Smooth muscle cell (in vitro differentiated cells): ENCODE data around the gene DNAL1. TPM values are rescaled to one million over a fixed set of nuclear protein-coding genes. Genes with fewer than 3 reads are reported as not detected.

ENCODE experiments used
- DNase-seq: peaks from one replicate; lab custom pipeline; 2025; ENCODE audit not compliant: unreplicated experiment; lab: John Stamatoyannopoulos, UW
- H2AFZ ChIP-seq: fragments of 200-600 bp; sonication (generic); 2 replicates; pipeline ENCODE4 v1.6.0; 2016; ENCODE audit warnings: antibody characterized with exemption, low read depth, mild to moderate bottlenecking
- H3F3A ChIP-seq: fragments of 200-600 bp; sonication (generic); 2 replicates; pipeline ENCODE4 v1.6.0; 2017; ENCODE audit warnings: antibody characterized with exemption, low read depth
- H3K27ac ChIP-seq: fragments of 200-600 bp; sonication (generic); 2 replicates; pipeline ENCODE4 v1.5.1; 2016; ENCODE audit warnings: low read depth, mild to moderate bottlenecking
- H3K27me3 ChIP-seq: fragments of 200-600 bp; sonication (generic); 2 replicates; pipeline ENCODE4 v1.6.1; 2016; ENCODE audit warnings: low read depth, mild to moderate bottlenecking
- H3K36me3 ChIP-seq: fragments of 200-600 bp; sonication (generic); 2 replicates; pipeline ENCODE4 v1.5.1; 2016; ENCODE audit warnings: low read depth
- H3K4me1 ChIP-seq: fragments of 200-600 bp; sonication (generic); 2 replicates; pipeline ENCODE4 v1.5.1; 2016; ENCODE audit warnings: low read depth
- H3K4me2 ChIP-seq: fragments of 200-600 bp; sonication (generic); 2 replicates; pipeline ENCODE4 v1.6.0; 2016; ENCODE audit warnings: mild to moderate bottlenecking
- H3K4me3 ChIP-seq: fragments of 200-600 bp; sonication (generic); 2 replicates; pipeline ENCODE4 v1.5.1; 2016; ENCODE audit warnings: mild to moderate bottlenecking
- H3K79me2 ChIP-seq: fragments of 200-600 bp; sonication (generic); 2 replicates; pipeline ENCODE4 v1.6.0; 2016; ENCODE audit warnings: low read depth, mild to moderate bottlenecking
- H3K9ac ChIP-seq: fragments of 200-600 bp; sonication (generic); 2 replicates; pipeline ENCODE4 v1.6.0; 2016; ENCODE audit warnings: low read depth
- H3K9me3 ChIP-seq: fragments of 200-600 bp; sonication (generic); replicated peaks from 2 replicates; pipeline ENCODE4 v1.5.1; 2016; ENCODE audit warnings: low read depth
- H4K20me1 ChIP-seq: fragments of 200-600 bp; sonication (generic); 2 replicates; pipeline ENCODE4 v1.6.0; 2016; ENCODE audit warnings: low read depth
- WGBS: methylation state at CpG from one replicate; pipeline ENCODE4 v1.1.7; 2016; ENCODE audit warnings: low lambda C conversion rate; 5-methylcytosine and 5-hydroxymethylcytosine counted together
- polyA plus RNA-seq: library from polyadenylated mRNA; unstranded; fragments of >200 nt; fragmentation: Nextera tagmentation; extraction: Ambion mirVana; gene quantifications from 2 replicates; pipeline ENCODE4 v1.2.1, GENCODE V29; 2016
- total RNA-seq: library from RNA; depleted of rRNA; stranded (reverse); fragments of >200 nt; gene quantifications from 2 replicates; pipeline ENCODE4 v1.2.3, GENCODE V29; 2014
- TF ChIP-seq, protein P1 (sequence below): fragments of 200-600 bp; sonication (generic); IDR thresholded peaks from 2 replicates; pipeline ENCODE4 v1.5.1; 2017; ENCODE audit warnings: borderline replicate concordance, mild to moderate bottlenecking, antibody characterized with exemption; ENCODE audit not compliant: insufficient read depth, poor library complexity, severe bottlenecking

Gene DNAL1
- total and polyA plus RNA-seq, 2 experiments from 2014 or later, result 10.4 to 12.2 TPM

DNA sequence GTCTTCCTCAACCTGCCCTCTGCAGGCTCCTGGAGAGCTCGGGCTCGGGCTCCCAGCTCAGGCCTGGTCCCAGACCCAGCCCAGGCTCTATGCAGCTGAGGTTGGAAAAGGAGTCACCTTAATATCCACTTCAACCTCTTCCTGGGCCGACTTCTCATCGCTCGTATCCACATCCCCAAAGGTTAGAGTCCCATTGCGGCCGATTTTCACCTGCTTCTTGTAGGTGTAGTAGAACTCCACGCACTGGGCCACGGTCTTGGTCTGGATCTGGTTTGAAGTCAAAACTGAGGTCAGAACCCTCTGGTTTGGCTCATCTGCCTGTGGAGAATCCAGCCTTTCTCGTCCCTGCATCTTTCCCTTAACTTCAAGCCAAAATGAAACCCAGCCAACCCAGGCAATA lies 77.8 kb downstream of the DNAL1 start:
- H3K79me2 ChIP-seq, result no peaks in the 10 kb centered on the region

DNA sequence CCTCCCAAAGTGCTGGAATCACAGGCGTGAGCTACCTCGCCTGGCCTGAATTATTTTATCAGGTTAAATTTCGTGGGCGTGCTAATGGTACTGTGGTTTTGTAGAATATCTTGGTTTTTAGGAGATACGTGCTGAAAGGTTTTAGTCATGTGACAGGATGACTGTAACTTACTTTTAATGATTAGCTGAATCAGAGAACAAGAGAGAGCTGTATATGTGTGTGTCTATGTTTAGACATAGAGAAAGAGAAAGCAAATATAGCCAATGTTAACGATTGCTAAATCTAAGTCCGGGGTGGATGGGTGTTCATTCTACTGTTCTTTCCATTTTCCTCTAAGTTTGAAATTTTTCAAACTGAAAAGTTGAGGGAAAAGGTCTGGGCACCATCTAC lies 78.6 kb downstream of the DNAL1 start:
- Histone ChIP-seq H3K9me3 (no peaks in the 10 kb centered on the region), H3K36me3 (no peaks in the 10 kb centered on the region), H3K4me1 (peaks cover 10% of the 10 kb centered on the region), H3F3A (no peaks in the 10 kb centered on the region), H3K9ac (no peak overlapping the region), H4K20me1 (peaks cover 14% of the 10 kb centered on the region), H3K4me3 (no peak overlapping the region), H3K27ac (peak overlapping the region; percentile 46), H2AFZ (no peak overlapping the region), H3K27me3 (no peaks in the 10 kb centered on the region), H3K79me2 (no peaks in the 10 kb centered on the region), H3K4me2 (no peak overlapping the region)
- DNase-seq, result no peak
- TF ChIP-seq, protein P1, sequence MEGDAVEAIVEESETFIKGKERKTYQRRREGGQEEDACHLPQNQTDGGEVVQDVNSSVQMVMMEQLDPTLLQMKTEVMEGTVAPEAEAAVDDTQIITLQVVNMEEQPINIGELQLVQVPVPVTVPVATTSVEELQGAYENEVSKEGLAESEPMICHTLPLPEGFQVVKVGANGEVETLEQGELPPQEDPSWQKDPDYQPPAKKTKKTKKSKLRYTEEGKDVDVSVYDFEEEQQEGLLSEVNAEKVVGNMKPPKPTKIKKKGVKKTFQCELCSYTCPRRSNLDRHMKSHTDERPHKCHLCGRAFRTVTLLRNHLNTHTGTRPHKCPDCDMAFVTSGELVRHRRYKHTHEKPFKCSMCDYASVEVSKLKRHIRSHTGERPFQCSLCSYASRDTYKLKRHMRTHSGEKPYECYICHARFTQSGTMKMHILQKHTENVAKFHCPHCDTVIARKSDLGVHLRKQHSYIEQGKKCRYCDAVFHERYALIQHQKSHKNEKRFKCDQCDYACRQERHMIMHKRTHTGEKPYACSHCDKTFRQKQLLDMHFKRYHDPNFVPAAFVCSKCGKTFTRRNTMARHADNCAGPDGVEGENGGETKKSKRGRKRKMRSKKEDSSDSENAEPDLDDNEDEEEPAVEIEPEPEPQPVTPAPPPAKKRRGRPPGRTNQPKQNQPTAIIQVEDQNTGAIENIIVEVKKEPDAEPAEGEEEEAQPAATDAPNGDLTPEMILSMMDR, result no peak
- 82% methylated on average over 7 of the region's 7 CpGs for WGBS

More for the DNA sequence above, 77.8 kb downstream of the DNAL1 start:
- no peak overlapping the region for H3K9ac ChIP-seq
- no peaks in the 10 kb centered on the region for H3F3A ChIP-seq
- no peak overlapping the region for H3K27ac ChIP-seq
- DNase-seq, result no peak
- H3K4me1 ChIP-seq, result peaks cover 13% of the 10 kb centered on the region
- no peak overlapping the region for H2AFZ ChIP-seq
- TF ChIP-seq, protein P1, result no peak
- no peaks in the 10 kb centered on the region for H3K9me3 ChIP-seq
- no peak overlapping the region for H3K4me2 ChIP-seq
- no peaks in the 10 kb centered on the region for H3K36me3 ChIP-seq
- 98% methylated on average over 10 of the region's 10 CpGs for WGBS
- peaks cover 11% of the 10 kb centered on the region for H4K20me1 ChIP-seq
- H3K4me3 ChIP-seq, result no peak overlapping the region
- H3K27me3 ChIP-seq, result no peaks in the 10 kb centered on the region

DNA sequence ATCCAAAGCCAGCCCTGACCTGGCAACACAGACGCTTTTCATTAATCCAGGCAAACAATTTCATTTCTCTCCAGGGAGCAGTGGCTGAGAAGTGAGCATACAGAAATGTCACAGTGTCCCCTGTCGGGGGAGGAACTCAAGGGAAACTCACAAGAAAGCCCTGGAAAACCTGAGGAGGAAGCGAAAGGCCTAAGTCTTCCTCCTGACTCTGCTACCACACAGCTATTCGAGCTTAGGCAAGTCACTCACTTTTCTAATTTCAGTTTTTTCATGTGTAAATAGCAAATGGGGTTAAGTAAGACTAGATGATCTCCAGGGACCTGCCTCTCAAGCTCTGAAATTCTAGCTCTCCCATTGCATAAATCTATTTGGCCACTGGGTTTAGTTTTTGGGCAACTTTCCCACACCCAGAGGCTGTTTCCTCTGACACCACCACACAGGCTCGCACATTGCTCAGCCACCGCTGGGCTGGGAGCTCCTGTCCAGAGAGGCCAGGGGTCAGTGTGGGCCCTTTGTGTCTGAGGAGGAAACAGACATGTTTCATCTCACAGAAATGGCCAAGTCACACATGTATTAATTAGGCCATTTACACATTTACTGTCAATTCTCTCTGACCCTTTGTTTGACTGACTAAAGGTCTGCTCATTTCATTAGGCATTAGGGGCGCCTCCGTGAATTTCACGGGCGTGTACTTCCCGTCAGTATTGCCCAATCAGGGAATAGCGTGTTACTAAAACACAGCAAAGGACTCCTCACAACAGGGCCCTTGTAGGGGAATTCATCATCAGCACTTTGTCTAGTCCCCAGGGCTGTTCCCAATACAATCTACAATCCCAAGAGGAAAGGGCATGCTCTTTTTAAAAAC lies 79.2 kb downstream of the DNAL1 start:
- Histone ChIP-seq H3K9me3 (no peaks in the 10 kb centered on the region), H3K4me1 (peaks cover 15% of the 10 kb centered on the region), H3K27me3 (no peaks in the 10 kb centered on the region), H2AFZ (no peak overlapping the region), H3K4me3 (no peak overlapping the region), H4K20me1 (peaks cover 19% of the 10 kb centered on the region), H3K79me2 (no peaks in the 10 kb centered on the region), H3F3A (peaks cover 3% of the 10 kb centered on the region), H3K36me3 (no peaks in the 10 kb centered on the region), H3K27ac (peak overlapping the region; percentile 46), H3K4me2 (peak overlapping the region; percentile 17), H3K9ac (no peak overlapping the region)
- TF ChIP-seq, protein P1, result no peak
- no peak for DNase-seq
- WGBS, result 80% methylated on average over 12 of the region's 12 CpGs
